SK-N-SH treated with all-trans-retinoic acid at 6 μM for 48 hours (cell line): ENCODE data around the gene BCAT1.

ENCODE experiments used
- ARNTL ChIP-seq: fragments of 450-650 bp; formaldehyde crosslinking; IDR thresholded peaks from 2 replicates; pipeline ENCODE4 v1.5.0; 2020; ENCODE audit warnings: low read depth, mild to moderate bottlenecking, moderate library complexity, borderline replicate concordance
- OSR1 ChIP-seq: fragments of 250-450 bp; sonication (Bioruptor Pico); IDR thresholded peaks from 2 replicates; pipeline ENCODE4 v1.8.0; 2022; ENCODE audit warnings: moderate library complexity, mild to moderate bottlenecking, inconsistent platforms
- TCF4 ChIP-seq: fragments of 250-450 bp; sonication (Bioruptor Pico); IDR thresholded peaks from 2 replicates; pipeline ENCODE4 v1.8.0; 2021; ENCODE audit warnings: mild to moderate bottlenecking, moderate library complexity, borderline replicate concordance
- ZFP3 ChIP-seq: fragments of 250-450 bp; sonication (Bioruptor Pico); IDR thresholded peaks from 2 replicates; pipeline ENCODE4 v1.5.0; 2020; ENCODE audit warnings: mild to moderate bottlenecking, moderate library complexity
- TF ChIP-seq, protein P1 (sequence below): fragments of 250-450 bp; sonication (Bioruptor Pico); IDR thresholded peaks from 2 replicates; pipeline ENCODE4 v1.8.0; 2021; ENCODE audit warnings: low read depth, mild to moderate bottlenecking, moderate library complexity, borderline replicate concordance
- TF ChIP-seq, protein P2 (sequence below): fragments of 250-450 bp; sonication (Bioruptor Pico); IDR thresholded peaks from 2 replicates; pipeline ENCODE4 v1.8.0; 2020; ENCODE audit warnings: mild to moderate bottlenecking, moderate library complexity, borderline replicate concordance

GRCh38 chr12:24861766-24862540 is 86.9 kb downstream of the BCAT1 start:
- no peak for TF ChIP-seq ARNTL
- no peak for TF ChIP-seq TCF4
- TF ChIP-seq OSR1: no peak
- TF ChIP-seq ZFP3 (CRISPR knock-in tag): no peak
- TF ChIP-seq, protein P1, sequence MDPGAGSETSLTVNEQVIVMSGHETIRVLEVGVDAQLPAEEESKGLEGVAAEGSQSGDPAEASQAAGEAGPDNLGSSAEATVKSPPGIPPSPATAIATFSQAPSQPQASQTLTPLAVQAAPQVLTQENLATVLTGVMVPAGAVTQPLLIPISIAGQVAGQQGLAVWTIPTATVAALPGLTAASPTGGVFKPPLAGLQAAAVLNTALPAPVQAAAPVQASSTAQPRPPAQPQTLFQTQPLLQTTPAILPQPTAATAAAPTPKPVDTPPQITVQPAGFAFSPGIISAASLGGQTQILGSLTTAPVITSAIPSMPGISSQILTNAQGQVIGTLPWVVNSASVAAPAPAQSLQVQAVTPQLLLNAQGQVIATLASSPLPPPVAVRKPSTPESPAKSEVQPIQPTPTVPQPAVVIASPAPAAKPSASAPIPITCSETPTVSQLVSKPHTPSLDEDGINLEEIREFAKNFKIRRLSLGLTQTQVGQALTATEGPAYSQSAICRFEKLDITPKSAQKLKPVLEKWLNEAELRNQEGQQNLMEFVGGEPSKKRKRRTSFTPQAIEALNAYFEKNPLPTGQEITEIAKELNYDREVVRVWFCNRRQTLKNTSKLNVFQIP (CRISPR knock-in tag): no peak
- TF ChIP-seq, protein P2, sequence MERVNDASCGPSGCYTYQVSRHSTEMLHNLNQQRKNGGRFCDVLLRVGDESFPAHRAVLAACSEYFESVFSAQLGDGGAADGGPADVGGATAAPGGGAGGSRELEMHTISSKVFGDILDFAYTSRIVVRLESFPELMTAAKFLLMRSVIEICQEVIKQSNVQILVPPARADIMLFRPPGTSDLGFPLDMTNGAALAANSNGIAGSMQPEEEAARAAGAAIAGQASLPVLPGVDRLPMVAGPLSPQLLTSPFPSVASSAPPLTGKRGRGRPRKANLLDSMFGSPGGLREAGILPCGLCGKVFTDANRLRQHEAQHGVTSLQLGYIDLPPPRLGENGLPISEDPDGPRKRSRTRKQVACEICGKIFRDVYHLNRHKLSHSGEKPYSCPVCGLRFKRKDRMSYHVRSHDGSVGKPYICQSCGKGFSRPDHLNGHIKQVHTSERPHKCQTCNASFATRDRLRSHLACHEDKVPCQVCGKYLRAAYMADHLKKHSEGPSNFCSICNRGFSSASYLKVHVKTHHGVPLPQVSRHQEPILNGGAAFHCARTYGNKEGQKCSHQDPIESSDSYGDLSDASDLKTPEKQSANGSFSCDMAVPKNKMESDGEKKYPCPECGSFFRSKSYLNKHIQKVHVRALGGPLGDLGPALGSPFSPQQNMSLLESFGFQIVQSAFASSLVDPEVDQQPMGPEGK (CRISPR knock-in tag): no peak
